HG02623 (cell line): Measurements from ENCODE around the gene GDF7.

Experiments
- ATAC-seq: cut with Tn5 transposase; IDR thresholded peaks from one replicate; pipeline ENCODE4 v1.9.1; 2021; ENCODE audit warnings: moderate library complexity; ENCODE audit not compliant: unreplicated experiment

Gene GDF7

DNA sequence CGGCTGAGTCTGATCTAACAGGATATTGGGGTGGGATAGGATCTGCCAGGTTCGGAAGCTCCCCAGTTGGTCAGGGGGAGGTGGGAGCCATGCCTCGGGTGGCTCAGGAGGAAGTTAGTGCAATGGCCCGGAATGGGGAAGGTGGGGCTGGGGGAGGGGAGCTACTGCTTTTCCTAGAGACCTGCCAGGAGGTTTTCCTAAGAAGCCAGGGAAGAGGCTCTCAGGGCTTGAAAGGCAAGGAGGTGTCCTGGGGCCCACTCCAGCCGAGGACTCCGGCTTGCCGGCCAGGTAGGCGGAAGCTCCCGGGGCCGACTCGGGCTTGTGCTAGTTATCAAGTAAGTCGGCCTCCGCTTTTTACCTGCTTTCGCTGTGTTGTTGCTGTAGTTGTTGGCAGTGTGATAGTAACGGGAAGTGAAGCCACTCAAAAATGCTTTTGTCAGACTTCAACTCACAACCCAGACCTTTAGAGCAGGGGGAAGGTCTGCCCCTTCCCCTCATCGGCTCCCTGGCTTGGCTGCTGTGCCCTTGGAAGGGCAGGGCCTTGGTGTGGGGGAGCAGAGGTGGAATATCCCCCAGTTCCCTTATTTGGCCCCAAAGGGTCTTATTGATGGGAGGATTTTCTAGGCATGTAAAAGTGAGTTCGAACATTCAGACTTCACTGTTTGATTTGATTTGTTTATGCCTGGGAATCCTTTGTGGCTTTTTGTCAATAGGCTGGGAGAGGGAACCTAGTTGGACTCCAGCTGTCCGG is 5.4 kb downstream of the GDF7 start:
- no peak for ATAC-seq

DNA sequence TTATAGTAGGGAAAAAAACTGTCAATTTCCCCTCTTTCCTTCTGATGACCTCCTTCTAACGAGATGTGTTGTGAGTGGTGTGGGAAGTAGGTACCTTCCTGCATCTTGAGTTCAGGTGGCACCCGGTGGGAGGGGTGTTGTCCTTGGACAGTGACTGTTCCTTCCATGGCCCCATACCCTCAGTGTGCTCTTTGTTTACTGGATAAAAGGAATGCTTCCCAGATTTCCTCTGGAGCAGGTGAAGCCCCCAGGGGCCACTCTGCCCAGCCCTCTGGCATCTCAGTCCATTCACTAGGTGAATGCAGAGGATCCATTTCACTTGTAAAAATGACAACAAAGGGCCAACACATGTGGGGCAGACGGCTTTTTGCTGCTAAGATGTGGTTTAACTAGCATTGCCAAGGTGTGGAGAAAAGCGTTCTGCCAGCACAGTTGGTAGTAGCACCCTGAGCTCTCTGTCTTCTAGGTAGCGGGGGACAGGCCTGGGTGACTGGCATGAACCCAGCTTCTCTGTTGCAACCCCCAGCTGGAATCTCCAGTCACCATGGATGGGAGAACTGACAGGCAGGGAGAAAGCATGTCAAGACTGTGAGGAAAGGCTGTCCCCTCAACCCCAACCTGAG is 6.9 kb downstream of the GDF7 start:
- no peak for ATAC-seq

GRCh38 chr2:20674309-20674965 is 7.5 kb downstream of the GDF7 start:
- ATAC-seq, result no peak

- ATAC-seq, result no peak
Observed at GRCh38 chr2:20674974-20675679, 8.2 kb downstream of the GDF7 start.

DNA sequence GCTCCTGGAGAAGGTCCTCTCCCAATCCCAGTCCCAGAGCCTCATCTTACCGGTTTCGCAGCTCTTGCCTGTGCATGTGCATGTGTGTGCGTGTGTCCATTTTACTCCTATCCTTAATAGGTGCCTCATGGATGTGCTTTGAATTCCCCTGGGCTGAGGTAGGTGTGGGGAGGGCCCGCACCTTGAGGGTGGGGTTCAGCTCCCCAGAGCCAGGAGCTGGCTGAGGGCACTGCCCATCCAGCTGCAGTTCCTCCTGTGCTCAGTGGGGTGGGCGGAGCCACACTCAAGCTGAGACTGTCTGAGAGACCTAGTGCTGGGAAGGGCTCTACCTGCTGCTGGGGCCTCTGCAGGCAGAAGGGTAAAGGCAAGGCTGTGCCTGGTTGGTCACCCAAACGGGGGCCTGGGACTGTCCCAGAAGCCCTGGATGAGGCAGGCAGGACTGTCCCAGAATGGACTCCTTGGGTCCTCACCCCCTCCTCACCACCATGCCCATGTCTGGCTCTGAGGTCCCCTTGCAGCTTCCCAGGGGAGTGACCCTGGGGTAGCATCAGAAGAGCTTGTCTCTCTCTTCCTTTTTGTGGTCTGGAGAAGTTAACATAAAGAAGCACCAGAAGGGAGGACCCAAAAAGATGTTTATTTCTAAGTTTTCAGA is 8.9 kb downstream of the GDF7 start:
- peak; percentile 58 for ATAC-seq

DNA sequence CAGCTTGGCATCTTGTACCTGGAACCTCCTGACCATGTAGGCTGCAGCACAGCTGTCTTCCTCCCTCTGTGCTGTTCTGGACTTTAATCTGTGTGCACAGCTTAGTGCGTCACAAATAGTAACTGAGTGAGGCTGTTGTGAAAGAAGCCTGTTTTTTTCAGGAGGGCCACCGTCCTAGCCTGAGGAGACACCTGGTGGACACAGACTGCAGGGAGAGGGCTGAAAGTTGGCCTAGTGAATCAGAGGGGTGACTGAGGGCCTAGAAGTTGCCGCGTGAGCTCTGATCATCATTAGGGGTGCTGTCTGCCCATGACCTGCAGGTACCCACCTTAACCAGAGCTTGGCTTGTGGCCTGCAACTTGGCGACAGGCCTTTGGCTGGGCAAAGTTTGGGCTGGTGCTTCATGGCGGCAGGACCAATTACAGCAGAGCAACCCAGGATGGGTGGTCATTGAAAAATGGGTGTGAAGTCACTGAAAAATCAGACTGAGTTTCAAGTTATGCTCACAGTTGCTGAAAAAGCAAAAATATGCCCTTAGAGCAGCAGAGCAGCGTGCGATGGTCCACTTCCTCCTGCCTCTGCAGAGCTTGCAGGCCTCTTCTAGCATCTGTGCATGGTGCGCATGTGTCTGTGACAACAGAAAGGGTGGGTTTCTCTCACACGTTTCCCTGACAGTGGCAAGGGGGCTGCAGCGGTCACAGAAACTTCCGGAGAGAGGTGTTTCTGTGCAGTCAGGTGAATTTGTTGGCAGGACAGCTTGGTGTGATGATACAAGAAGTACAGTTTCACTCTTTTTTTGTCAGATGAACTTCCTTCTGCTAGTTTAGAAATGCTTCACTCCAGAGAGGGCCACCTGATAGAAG is 9.6 kb downstream of the GDF7 start:
- ATAC-seq, result peak; percentile 76

GRCh38 chr2:20677301-20678085 is 10.5 kb downstream of the GDF7 start:
- peak; percentile 14 for ATAC-seq

DNA sequence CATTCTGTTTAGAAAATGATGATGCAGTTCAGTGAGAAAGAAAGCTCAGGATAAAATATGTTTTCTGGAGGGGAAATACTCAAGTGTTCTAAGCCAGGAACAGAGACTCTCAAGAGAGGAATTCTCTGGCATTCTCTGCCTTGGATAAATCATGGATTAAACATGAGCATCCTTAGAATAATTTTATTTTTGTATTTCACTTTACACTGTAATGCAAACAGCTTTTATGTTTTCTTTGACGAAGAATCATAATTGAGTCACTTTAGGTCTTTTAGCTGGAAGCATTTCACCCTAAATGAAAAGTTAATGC is 11.1 kb downstream of the GDF7 start:
- no peak for ATAC-seq

DNA sequence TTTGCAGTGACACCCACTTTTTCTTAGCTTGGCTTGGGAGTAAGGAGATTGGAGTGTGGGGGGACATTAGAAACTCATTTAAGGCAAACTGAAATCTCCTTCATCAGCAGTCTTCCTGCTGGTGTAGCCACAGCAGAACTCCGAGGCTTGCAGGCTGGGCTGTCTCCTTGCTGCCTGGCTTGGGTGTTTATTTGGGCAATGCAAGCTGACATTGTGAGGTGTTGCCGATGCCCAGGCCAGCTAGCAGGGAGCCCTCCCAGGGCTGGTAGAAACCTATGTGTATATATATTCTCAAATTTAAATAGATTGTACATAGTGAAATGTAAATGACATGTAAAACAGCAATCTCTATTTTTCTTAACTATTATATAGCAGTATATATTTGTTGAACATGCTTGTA is 11.8 kb downstream of the GDF7 start:
- no peak for ATAC-seq

DNA sequence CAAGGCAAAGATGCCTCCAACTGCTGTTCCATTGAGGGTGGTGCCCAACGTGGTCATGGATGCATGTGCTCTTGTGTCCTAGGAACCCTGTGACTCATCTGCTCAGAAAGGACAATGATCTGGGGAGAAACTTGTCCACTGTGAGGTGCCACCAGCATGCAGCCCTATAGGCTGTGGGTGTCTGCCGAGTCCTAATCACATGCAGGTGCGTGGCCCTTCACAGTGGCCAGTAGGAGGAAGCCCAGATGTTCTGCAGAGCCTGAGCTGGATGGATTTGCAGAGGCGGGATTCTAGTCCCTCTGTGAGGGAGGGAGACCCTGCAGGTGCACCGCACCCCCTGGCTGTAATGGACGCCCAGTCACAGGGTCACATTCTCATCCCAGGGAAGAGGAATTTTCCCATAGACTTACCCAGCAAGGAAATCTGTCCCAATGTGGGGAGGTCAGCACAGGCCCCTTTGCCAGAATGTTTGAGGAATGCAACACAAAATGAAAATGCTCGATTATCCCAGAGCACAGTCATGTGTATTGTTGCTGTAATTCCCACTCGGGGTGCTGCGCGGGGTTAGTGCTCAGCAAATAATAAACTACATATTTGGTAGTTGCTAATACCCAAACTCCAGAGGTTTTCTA is 13.9 kb downstream of the GDF7 start:
- no peak for ATAC-seq

DNA sequence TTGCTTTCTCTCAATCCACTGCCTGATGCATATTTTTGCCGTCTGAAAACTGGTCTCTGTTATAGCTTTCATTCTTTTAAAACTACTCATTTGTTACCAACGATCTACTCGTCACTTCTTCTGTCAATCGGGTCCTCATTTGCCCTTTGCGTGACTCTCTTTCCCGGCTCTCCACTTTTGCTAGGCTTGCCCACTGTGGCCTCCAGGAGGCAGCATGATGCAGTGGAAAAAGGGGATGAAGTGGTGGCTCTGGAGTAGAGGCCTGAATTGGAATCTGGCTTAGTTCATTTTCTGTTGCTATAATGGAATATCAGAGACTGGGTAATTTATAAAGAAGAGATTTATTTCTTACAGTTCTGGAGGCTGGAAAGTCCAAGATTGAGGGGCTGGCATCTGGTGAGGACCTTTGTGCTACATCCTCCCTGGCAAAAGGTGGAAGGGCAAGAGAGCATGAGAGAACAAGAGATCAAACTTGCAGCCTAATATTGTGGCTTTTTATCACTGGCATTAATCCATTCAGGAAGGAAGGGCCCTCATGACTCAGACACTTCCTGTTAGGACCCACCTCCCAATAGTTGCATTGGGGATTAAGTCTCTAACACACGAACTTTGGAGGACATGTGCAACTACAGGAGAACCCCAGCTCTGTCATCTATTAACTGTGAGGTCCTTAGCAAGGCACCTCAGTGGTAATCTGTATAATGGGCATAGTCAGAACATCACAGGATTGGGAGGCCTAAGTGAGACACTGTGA is 15.4 kb downstream of the GDF7 start:
- ATAC-seq, result no peak

- no peak for ATAC-seq
Observed at GRCh38 chr2:20684581-20685063, 17.7 kb downstream of the GDF7 start.

DNA sequence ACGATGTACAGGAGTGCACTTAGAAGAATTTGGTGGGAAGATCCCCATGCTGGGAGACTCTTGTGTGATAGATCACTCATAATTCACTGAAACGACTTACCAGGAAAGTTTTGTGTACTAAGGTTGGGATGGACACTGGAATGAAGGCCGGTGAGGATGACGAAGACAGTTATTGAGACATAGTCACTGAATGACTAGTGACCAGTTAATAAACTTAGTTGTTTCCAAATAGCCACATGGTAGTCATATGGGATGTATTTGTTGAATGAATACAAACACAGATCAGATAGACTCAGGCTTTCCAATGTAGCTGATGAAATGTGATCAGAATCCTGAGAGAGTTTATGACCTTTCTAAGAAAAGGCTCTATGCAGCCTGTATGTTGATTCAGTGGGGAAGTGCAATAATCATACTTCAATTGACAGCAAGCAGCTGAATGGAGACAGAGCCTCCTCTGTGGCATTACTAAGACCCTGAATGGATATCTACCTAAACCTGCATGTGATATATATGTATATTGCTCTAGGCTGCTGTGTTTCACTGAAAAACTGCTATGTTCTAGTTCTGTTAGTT is 20.4 kb downstream of the GDF7 start:
- no peak for ATAC-seq

GRCh38 chr2:20689428-20690264 is 22.7 kb downstream of the GDF7 start:
- no peak for ATAC-seq

DNA sequence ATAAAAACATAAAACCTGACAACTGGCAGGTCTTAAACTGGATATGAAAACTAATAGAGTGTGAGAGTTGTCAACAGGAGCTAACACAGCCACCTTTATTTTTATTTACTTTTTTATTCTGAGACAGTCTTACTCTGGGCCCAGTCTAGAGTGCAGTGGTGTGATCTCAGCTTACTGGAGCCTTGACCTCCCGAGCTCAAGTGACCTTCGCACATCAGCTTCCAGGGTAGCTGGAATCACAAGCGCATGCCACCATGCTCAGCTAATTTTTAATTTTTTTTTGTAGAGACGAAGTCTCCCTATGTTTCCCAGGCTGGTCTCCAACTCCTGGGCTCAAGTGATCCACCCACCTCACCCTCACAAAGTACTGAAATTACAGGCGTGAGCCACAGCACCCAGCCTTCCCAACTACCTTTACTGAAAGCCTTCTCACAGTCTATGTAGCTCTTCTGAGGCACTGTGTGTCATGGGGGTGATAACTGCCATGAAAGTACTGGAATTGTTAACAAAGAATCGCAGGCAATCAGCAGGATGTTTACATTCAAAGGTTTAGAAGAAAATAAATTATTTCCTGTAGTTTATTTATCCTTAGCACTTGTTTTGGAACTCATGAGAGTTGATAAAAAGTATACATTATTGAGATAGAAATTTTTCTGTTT is 24.3 kb downstream of the GDF7 start:
- no peak for ATAC-seq

- ATAC-seq, result no peak
Observed at GRCh38 chr2:20692081-20692480, 25.1 kb downstream of the GDF7 start.
